ENCODE data around the gene IFNA16.
"Not testable (repeated sequence)": the region's sequence is repeated elsewhere in the genome, so short reads cannot be mapped to it uniquely, and the experiment has no call there.

Gene IFNA16

GRCh38 chr9:21235468-21236359, 18.6 kb upstream of the IFNA16 start:
- not testable (repeated sequence) for H3K27me3 ChIP-seq (ENCODE audit: insufficient read depth, poor library complexity, severe bottlenecking); H3K27ac ChIP-seq (replicated peaks)
- DNase-seq (ENCODE audit: low read depth in 1 of 2, low spot score in 1 of 2), result peak; percentile 5 to 48
- 0 out of 2 replicates have a peak overlapping the region, but pooled peaks have one; percentile 4 for H3K4me3 ChIP-seq (replicated peaks; ENCODE audit: insufficient read depth, low read length)
- TF ChIP-seq CTCF (IDR thresholded peaks at IDR 0.05; ENCODE audit: insufficient read depth, low read length), result peak; percentile 11

GRCh38 chr9:21234153-21234687, 17.1 kb upstream of the IFNA16 start:
- no peak for DNase-seq (ENCODE audit: low read depth in 1 of 2, low spot score in 1 of 2)
- no peak overlapping the region for H3K4me3 ChIP-seq (replicated peaks; ENCODE audit: insufficient read depth, low read length)
- H3K27ac ChIP-seq (replicated peaks), result no peak overlapping the region
- TF ChIP-seq CTCF (IDR thresholded peaks at IDR 0.05; ENCODE audit: insufficient read depth, low read length) (no peak), REST (IDR thresholded peaks at IDR 0.05; ENCODE audit: insufficient replicate concordance, low read depth) (no peak), SPI1 (IDR thresholded peaks at IDR 0.05; ENCODE audit: borderline replicate concordance, low read depth) (no peak), POLR2AphosphoS5 (IDR thresholded peaks at IDR 0.05; ENCODE audit: low read depth) (no peak), GABPA (IDR thresholded peaks at IDR 0.05; ENCODE audit: low read depth) (no peak)
- no peaks in the 10 kb centered on the region for H3K27me3 ChIP-seq (ENCODE audit: insufficient read depth, poor library complexity, severe bottlenecking)

GRCh38 chr9:21233258-21233657, 16.1 kb upstream of the IFNA16 start:
- DNase-seq (ENCODE audit: low read depth in 1 of 2, low spot score in 1 of 2), result no peak
- Histone ChIP-seq H3K27me3 (ENCODE audit: insufficient read depth, poor library complexity, severe bottlenecking) (no peaks in the 10 kb centered on the region), H3K4me3 (replicated peaks; ENCODE audit: insufficient read depth, low read length) (no peak overlapping the region), H3K27ac (replicated peaks) (no peak overlapping the region)
- TF ChIP-seq CTCF (IDR thresholded peaks at IDR 0.05; ENCODE audit: insufficient read depth, low read length) (no peak), GABPA (IDR thresholded peaks at IDR 0.05; ENCODE audit: low read depth) (no peak), SPI1 (IDR thresholded peaks at IDR 0.05; ENCODE audit: borderline replicate concordance, low read depth) (no peak)

GRCh38 chr9:21228122-21228521, 11.0 kb upstream of the IFNA16 start, which contains the start of gene IFNA17:
TSS of gene IFNA17 (minus strand) at chr9:21228222. CDS start at chr9:21228173, 49 bp downstream.
- Histone ChIP-seq H3K27me3 (ENCODE audit: insufficient read depth, poor library complexity, severe bottlenecking) (no peaks in the 10 kb centered on the region), H3K27ac (replicated peaks) (no peak within 1 kb of the TSS), H3K4me3 (replicated peaks; ENCODE audit: insufficient read depth, low read length) (no peak within 1 kb of the TSS)
- TF ChIP-seq REST (IDR thresholded peaks at IDR 0.05; ENCODE audit: insufficient replicate concordance, low read depth) (no peak), POLR2AphosphoS5 (IDR thresholded peaks at IDR 0.05; ENCODE audit: low read depth) (no peak), CTCF (IDR thresholded peaks at IDR 0.05; ENCODE audit: insufficient read depth, low read length) (no peak), GABPA (IDR thresholded peaks at IDR 0.05; ENCODE audit: low read depth) (no peak), SPI1 (IDR thresholded peaks at IDR 0.05; ENCODE audit: borderline replicate concordance, low read depth) (no peak)
- no peak for DNase-seq (ENCODE audit: low read depth in 1 of 2, low spot score in 1 of 2)
